CD4-positive, CD25-positive, alpha-beta regulatory T cell (primary cell): ENCODE results near the gene NDUFS8. TPM values are rescaled to one million over a fixed set of nuclear protein-coding genes. Genes with fewer than 3 reads are reported as not detected.
A peak's percentile ranks its signal among the peaks of the same experiment; 100 is the strongest.

ENCODE experiments used
- ATAC-seq, 2 donors: fragments of 150-1000 bp; cut with Tn5 transposase; one replicate each; pipeline ENCODE4 v1.10.0; 2021; ENCODE audit warnings: low read depth in 2 of 2, moderate number of reproducible peaks in 2 of 2, moderate library complexity in 1 of 2
- DNase-seq, 3 donors: peaks; one replicate each; pipeline versions ENCODE4 v3.0.0 to v3.0.0-alpha.2; 2012 to 2022; ENCODE audit warnings: mixed read lengths in 1 of 3
- H3K27ac ChIP-seq: one replicate; pipeline ENCODE4 v1.7.0; 2013; ENCODE audit warnings: mild to moderate bottlenecking, low read length; ENCODE audit not compliant: insufficient read depth, poor library complexity, severe bottlenecking
- H3K27me3 ChIP-seq: one replicate; pipeline ENCODE4 v1.7.0; 2013; ENCODE audit warnings: low read length; ENCODE audit not compliant: control insufficient read depth, insufficient read depth
- H3K36me3 ChIP-seq: one replicate; pipeline ENCODE4 v1.7.0; 2013; ENCODE audit warnings: mild to moderate bottlenecking, low read length, moderate library complexity; ENCODE audit not compliant: control insufficient read depth, insufficient read depth
- H3K4me1 ChIP-seq: 2 replicates; pipeline ENCODE4 v1.7.0; 2013; ENCODE audit warnings: mild to moderate bottlenecking, low read length; ENCODE audit not compliant: insufficient read depth, control insufficient read depth, poor library complexity, severe bottlenecking
- H3K4me3 ChIP-seq: one replicate; pipeline ENCODE4 v1.7.0; 2013; ENCODE audit warnings: low read depth, mild to moderate bottlenecking, low read length, moderate library complexity
- H3K9me3 ChIP-seq, 2 experiments: 1 replicate in 1 of 2; 2 replicates in 1 of 2; pipeline ENCODE4 v1.7.0; 2013; ENCODE audit warnings: low read length in 2 of 2, mild to moderate bottlenecking in 1 of 2, moderate library complexity in 1 of 2; ENCODE audit not compliant: control insufficient read depth in 2 of 2
- H3K27ac Mint-ChIP-seq, 3 donors: one replicate each; pipeline ENCODE4 v1.8.0; 2020 to 2022; ENCODE audit warnings: mild to moderate bottlenecking in 3 of 3, mixed read lengths in 3 of 3, moderate library complexity in 2 of 3
- H3K27me3 Mint-ChIP-seq: one replicate; pipeline ENCODE4 v1.8.0; 2022; ENCODE audit warnings: mild to moderate bottlenecking, mixed read lengths
- H3K36me3 Mint-ChIP-seq: one replicate; pipeline ENCODE4 v1.8.0; 2020; ENCODE audit warnings: mixed read lengths
- H3K4me1 Mint-ChIP-seq, 4 donors: one replicate each; pipeline ENCODE4 v1.8.0; 2020 to 2022; ENCODE audit warnings: mixed read lengths in 4 of 4, mild to moderate bottlenecking in 1 of 4
- H3K4me3 Mint-ChIP-seq, 4 donors: one replicate each; pipeline ENCODE4 v1.8.0; 2020 to 2022; ENCODE audit warnings: mild to moderate bottlenecking in 4 of 4, mixed read lengths in 4 of 4, moderate library complexity in 3 of 4
- H3K9me3 Mint-ChIP-seq, 7 donors: one replicate each; pipeline ENCODE4 v1.8.0; 2020 to 2022; ENCODE audit warnings: mixed read lengths in 7 of 7, mild to moderate bottlenecking in 3 of 7, moderate library complexity in 2 of 7
- polyA plus RNA-seq, 4 donors: library from polyadenylated mRNA; unstranded; fragments of 300-500 nt; fragmentation: Illumina TruSeq; gene quantifications; one replicate each; pipeline ENCODE4 v1.2.3, GENCODE V29; 2021
- total RNA-seq: library from RNA; stranded (reverse); gene quantifications from one replicate; pipeline ENCODE4 v1.2.3, GENCODE V29; 2022

NDUFS8 gene
- total and polyA plus RNA-seq, 5 donors from 2014 or later, result 66.6 to 166 (median 145) TPM

GRCh38 chr11:68053117-68053516 lies 22.6 kb downstream of the NDUFS8 start:
- Histone ChIP-seq H3K4me3 (no peak overlapping the region), H3K27me3 (no peaks in the 10 kb centered on the region), H3K9me3 (no peaks in the 10 kb centered on the region), H3K36me3 (peaks cover 35% of the 10 kb centered on the region), H3K4me1 (no peaks in the 10 kb centered on the region), H3K27ac (no peak overlapping the region)
- H3K27ac Mint-ChIP-seq, result no peak overlapping the region
- no peaks in the 10 kb centered on the region for H3K27me3 Mint-ChIP-seq
- peaks cover 6% of the 10 kb centered on the region for H3K36me3 Mint-ChIP-seq
- H3K9me3 Mint-ChIP-seq, result peaks cover 0 to 3% (median 0%) of the 10 kb centered on the region in 7 donors
- ATAC-seq (no peak), DNase-seq (no peak)
- H3K4me3 Mint-ChIP-seq, result no peak overlapping the region
- H3K4me1 Mint-ChIP-seq, result no peaks in the 10 kb centered on the region

DNA sequence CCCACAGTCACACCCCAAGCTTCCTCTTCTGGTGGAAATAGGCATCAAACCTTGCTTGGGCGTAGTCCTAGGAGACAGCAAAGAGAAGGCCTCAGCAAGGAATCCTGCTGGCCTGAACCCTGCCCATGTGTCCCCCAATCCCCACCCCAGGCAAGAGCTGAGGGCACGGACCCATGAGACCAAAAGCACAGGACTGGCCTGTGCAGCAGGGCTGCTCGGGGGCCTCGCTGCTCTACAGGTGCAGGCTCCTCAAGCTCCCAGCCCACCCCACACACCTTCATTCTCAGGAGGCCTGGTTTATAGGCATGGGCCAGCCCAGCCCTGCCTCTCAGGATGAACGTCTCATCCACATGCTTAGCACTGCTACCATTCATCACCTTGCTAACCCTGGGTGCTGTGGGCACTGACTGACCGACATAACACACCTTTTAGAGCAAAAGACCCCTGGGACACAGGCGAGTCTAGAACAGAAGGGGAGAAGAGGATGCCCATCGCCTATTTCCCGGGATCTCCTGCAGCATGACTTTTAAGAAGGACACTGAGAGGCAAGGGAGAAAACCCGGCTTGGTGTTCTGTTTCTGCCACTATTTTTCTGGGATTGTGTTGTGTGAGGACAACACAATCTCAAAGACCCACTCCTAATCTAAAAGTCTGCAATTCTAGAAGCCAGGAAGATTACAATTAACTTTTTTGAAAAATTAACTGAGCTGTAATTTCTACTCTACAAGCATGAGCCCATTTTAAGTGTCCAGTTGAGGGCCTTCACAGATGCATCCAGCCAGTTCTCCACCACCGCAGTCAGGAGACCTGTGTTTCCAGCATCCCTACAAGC lies 23.7 kb downstream of the NDUFS8 start:
- peaks cover 0 to 3% (median 0%) of the 10 kb centered on the region in 7 donors for H3K9me3 Mint-ChIP-seq
- ATAC-seq (no peak), DNase-seq (no peak)
- H3K4me1 Mint-ChIP-seq, result no peaks in the 10 kb centered on the region
- H3K27ac ChIP-seq, result no peak overlapping the region
- H3K27me3 Mint-ChIP-seq, result no peaks in the 10 kb centered on the region
- H3K4me3 Mint-ChIP-seq, result no peak overlapping the region
- no peak overlapping the region for H3K4me3 ChIP-seq
- H3K27me3 ChIP-seq, result no peaks in the 10 kb centered on the region
- peaks cover 6% of the 10 kb centered on the region for H3K36me3 Mint-ChIP-seq
- H3K36me3 ChIP-seq, result peaks cover 28% of the 10 kb centered on the region
- H3K27ac Mint-ChIP-seq, result peak overlapping the region in 2 of 3 donors; percentile 42 to 85
- H3K9me3 ChIP-seq, result no peaks in the 10 kb centered on the region
- H3K4me1 ChIP-seq, result no peaks in the 10 kb centered on the region

- Histone ChIP-seq H3K36me3 (peaks cover 8% of the 10 kb centered on the region), H3K4me1 (no peaks in the 10 kb centered on the region), H3K4me3 (no peak overlapping the region), H3K9me3 (no peaks in the 10 kb centered on the region), H3K27ac (no peak overlapping the region), H3K27me3 (no peaks in the 10 kb centered on the region)
- Mint-ChIP-seq H3K9me3 (peaks cover 0 to 1% (median 0%) of the 10 kb centered on the region in 7 donors), H3K4me1 (no peaks in the 10 kb centered on the region), H3K27ac (no peak overlapping the region), H3K36me3 (peaks cover 4% of the 10 kb centered on the region), H3K4me3 (no peak overlapping the region), H3K27me3 (no peaks in the 10 kb centered on the region)
- DNase-seq (no peak), ATAC-seq (no peak)
Observed at GRCh38 chr11:68056317-68057285, 26.1 kb downstream of the NDUFS8 start.

GRCh38 chr11:68057807-68058206 lies 27.3 kb downstream of the NDUFS8 start:
- no peak for ATAC-seq
- H3K36me3 ChIP-seq, result peaks cover 3% of the 10 kb centered on the region
- H3K27ac Mint-ChIP-seq, result no peak overlapping the region

DNA sequence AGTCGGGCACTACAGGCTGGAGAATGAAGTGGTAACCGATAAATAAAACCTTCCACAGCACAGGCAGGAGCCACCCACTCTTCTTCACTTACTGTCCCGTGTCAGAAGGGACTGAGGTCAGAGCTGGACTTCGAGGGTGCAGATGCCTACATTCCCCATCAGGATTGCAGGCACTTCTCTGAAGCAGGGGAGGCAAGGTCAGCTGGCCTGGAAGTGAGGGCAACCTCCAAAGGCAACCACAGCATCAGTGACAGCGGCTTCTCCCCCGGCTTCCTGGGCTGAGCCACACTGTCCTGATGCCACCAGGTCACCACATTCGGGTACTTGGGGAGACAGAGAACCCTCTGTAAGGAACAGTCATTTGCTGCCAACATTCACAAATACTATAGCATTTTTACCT lies 31.0 kb downstream of the NDUFS8 start:
- Mint-ChIP-seq H3K4me1 (no peaks in the 10 kb centered on the region), H3K27ac (no peak overlapping the region), H3K36me3 (peaks cover 22% of the 10 kb centered on the region), H3K27me3 (no peaks in the 10 kb centered on the region), H3K9me3 (no peaks in the 10 kb centered on the region), H3K4me3 (no peak overlapping the region)
- Histone ChIP-seq H3K27me3 (no peaks in the 10 kb centered on the region), H3K4me3 (no peak overlapping the region), H3K9me3 (no peaks in the 10 kb centered on the region), H3K4me1 (no peaks in the 10 kb centered on the region), H3K27ac (no peak overlapping the region), H3K36me3 (no peaks in the 10 kb centered on the region)
- ATAC-seq (no peak), DNase-seq (no peak)

More at GRCh38 chr11:68057807-68058206, 27.3 kb downstream of the NDUFS8 start:
- Mint-ChIP-seq H3K4me1 (no peaks in the 10 kb centered on the region), H3K9me3 (no peaks in the 10 kb centered on the region), H3K27me3 (no peaks in the 10 kb centered on the region), H3K36me3 (peaks cover 10% of the 10 kb centered on the region), H3K4me3 (no peak overlapping the region)
- no peak for DNase-seq
- Histone ChIP-seq H3K4me3 (no peak overlapping the region), H3K27me3 (no peaks in the 10 kb centered on the region), H3K4me1 (no peaks in the 10 kb centered on the region), H3K9me3 (no peaks in the 10 kb centered on the region), H3K27ac (no peak overlapping the region)

DNA sequence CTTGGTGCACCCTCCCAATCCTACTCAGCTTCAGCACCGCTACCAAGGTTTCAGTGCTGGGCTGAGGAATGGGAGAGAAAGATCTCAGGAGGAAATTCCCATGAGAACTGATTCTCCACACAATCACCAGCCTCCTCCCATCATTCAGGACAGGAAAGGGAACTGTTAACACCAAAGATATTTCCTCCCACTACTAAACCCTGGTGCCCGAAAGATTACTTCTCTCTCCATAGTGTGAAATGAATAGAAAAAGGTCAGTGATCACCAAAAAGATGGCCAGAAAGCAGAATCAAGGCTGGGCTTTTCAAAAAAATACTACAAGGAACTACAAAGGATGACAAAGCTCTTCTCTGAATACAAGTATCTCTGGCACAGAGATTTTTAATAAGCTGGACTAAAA lies 34.4 kb downstream of the NDUFS8 start:
- H3K9me3 Mint-ChIP-seq, result no peaks in the 10 kb centered on the region
- H3K36me3 ChIP-seq, result no peaks in the 10 kb centered on the region
- no peak for ATAC-seq
- H3K4me1 Mint-ChIP-seq, result no peaks in the 10 kb centered on the region
- H3K36me3 Mint-ChIP-seq, result peaks cover 35% of the 10 kb centered on the region
- H3K4me3 Mint-ChIP-seq, result no peak overlapping the region
- H3K27me3 Mint-ChIP-seq, result no peaks in the 10 kb centered on the region
- H3K9me3 ChIP-seq, result no peaks in the 10 kb centered on the region
- no peak overlapping the region for H3K27ac ChIP-seq
- H3K27ac Mint-ChIP-seq, result peak overlapping the region in 1 of 3 donors; percentile 77
- no peaks in the 10 kb centered on the region for H3K4me1 ChIP-seq
- DNase-seq, result no peak
- no peak overlapping the region for H3K4me3 ChIP-seq
- no peaks in the 10 kb centered on the region for H3K27me3 ChIP-seq

- Mint-ChIP-seq H3K9me3 (no peaks in the 10 kb centered on the region), H3K4me1 (no peaks in the 10 kb centered on the region), H3K4me3 (no peak overlapping the region), H3K36me3 (peaks cover 31% of the 10 kb centered on the region), H3K27me3 (no peaks in the 10 kb centered on the region), H3K27ac (no peak overlapping the region)
- Histone ChIP-seq H3K27ac (no peak overlapping the region), H3K27me3 (no peaks in the 10 kb centered on the region), H3K4me1 (no peaks in the 10 kb centered on the region), H3K9me3 (no peaks in the 10 kb centered on the region), H3K4me3 (no peak overlapping the region), H3K36me3 (no peaks in the 10 kb centered on the region)
- DNase-seq (no peak), ATAC-seq (no peak)
Observed at GRCh38 chr11:68065841-68066240, 35.4 kb downstream of the NDUFS8 start.
